ENCODE results near the gene CSNK2A3. TPM values are rescaled to one million over a fixed set of nuclear protein-coding genes. Genes with fewer than 3 reads are reported as not detected.

The CSNK2A3 gene
- total and polyA plus RNA-seq, 2 experiments from 2014 or later, result 0.91 to 4.1 TPM

- no peak for TF ChIP-seq ZNF462 (CRISPR knock-in tag; IDR thresholded peaks at IDR 0.05)
- TF ChIP-seq ETS1 (IDR thresholded peaks at IDR 0.05), result no peak
These were observed 38.1 kb upstream of the CSNK2A3 start (continued) for GRCh38 chr11:11391169-11391568.

GRCh38 chr11:11390068-11390771 lies 37.2 kb upstream of the CSNK2A3 start:
- ATAC-seq, result peak; percentile 63
- no peak overlapping the region for H3K27ac Mint-ChIP-seq
- H3K27me3 Mint-ChIP-seq (ENCODE audit: insufficient read depth, low read depth, poor library complexity), result peaks cover 8% of the 10 kb centered on the region
- no peak for TF ChIP-seq CREB1 (CRISPR knock-in tag; IDR thresholded peaks at IDR 0.05; ENCODE audit: low read depth)
- TF ChIP-seq EZH2phosphoT487 (IDR thresholded peaks at IDR 0.05; ENCODE audit: unreplicated experiment), result no peak
- no peak for TF ChIP-seq ZNF331 (CRISPR knock-in tag; IDR thresholded peaks at IDR 0.05; ENCODE audit: low read depth)
- no peak for TF ChIP-seq EZH2 (IDR thresholded peaks at IDR 0.05; ENCODE audit: low read depth, unreplicated experiment)
- TF ChIP-seq REST (IDR thresholded peaks at IDR 0.05; ENCODE audit: unreplicated experiment), result no peak
- TF ChIP-seq CTCF (conservative IDR thresholded peaks at IDR 0.05; ENCODE audit: low read depth in 2 of 2), result no peak

More at GRCh38 chr11:11390068-11390771, 37.2 kb upstream of the CSNK2A3 start:
- H3K27me3 ChIP-seq (ENCODE audit: insufficient read depth), result no peaks in the 10 kb centered on the region
- Mint-ChIP-seq H3K4me1 (peaks cover 21% of the 10 kb centered on the region), H3K4me3 (no peak overlapping the region), H3K36me3 (ENCODE audit: low read depth) (no peaks in the 10 kb centered on the region), H3K9me3 (no peaks in the 10 kb centered on the region)
- no peaks in the 10 kb centered on the region; the same call in 1 of the 2 replicates for H4K20me1 ChIP-seq (replicated peaks; ENCODE audit: insufficient read depth)
- no peaks in the 10 kb centered on the region for H3F3A ChIP-seq (replicated peaks; ENCODE audit: low read depth)
- H3K4me3 ChIP-seq, result no peak overlapping the region
- H3K36me3 ChIP-seq (ENCODE audit: insufficient read depth), result no peaks in the 10 kb centered on the region
- H3K4me2 ChIP-seq, result no peak overlapping the region
- H3K27ac ChIP-seq (ENCODE audit: low read depth), result no peak overlapping the region
- H3K9me2 ChIP-seq (ENCODE audit: insufficient read depth), result peaks cover 8% of the 10 kb centered on the region; the same call in 1 of the 2 replicates
- H3K4me1 ChIP-seq (ENCODE audit: insufficient read depth), result peaks cover 6% of the 10 kb centered on the region
- peak; percentile 20 for DNase-seq (ENCODE audit: low spot score)
- no peak overlapping the region for H2AFZ ChIP-seq
- no peaks in the 10 kb centered on the region for H3K79me2 ChIP-seq (replicated peaks; ENCODE audit: insufficient read depth)

Measured in GM23338 (cell line).